HL-60 (cell line): ENCODE data around the gene ZCCHC24.

Experiments used
- CTCF ChIP-seq: IDR thresholded peaks from one replicate; pipeline ENCODE4 v1.5.1; 2011; ENCODE audit warnings: low read length, control low read depth, inconsistent platforms; ENCODE audit not compliant: insufficient read depth
- GABPA ChIP-seq: IDR thresholded peaks from 2 replicates; pipeline ENCODE4 v1.6.1; 2012; ENCODE audit warnings: low read depth
- POLR2AphosphoS5 ChIP-seq: IDR thresholded peaks from 2 replicates; pipeline ENCODE4 v1.6.1; 2012; ENCODE audit warnings: low read depth
- REST ChIP-seq: IDR thresholded peaks from 2 replicates; pipeline ENCODE4 v1.6.1; 2012; ENCODE audit warnings: low read depth; ENCODE audit not compliant: insufficient replicate concordance
- SPI1 ChIP-seq: IDR thresholded peaks from 2 replicates; pipeline ENCODE4 v1.6.1; 2012; ENCODE audit warnings: low read depth, mild to moderate bottlenecking, borderline replicate concordance

- no peak for TF ChIP-seq CTCF
- no peak for TF ChIP-seq POLR2AphosphoS5
- TF ChIP-seq REST = no peak
- no peak for TF ChIP-seq SPI1
- TF ChIP-seq GABPA = no peak
These were observed 53.4 kb downstream of the ZCCHC24 start for GRCh38 chr10:79392020-79392398.
